A549 (cell line): ENCODE measurements around the gene TAF8.

Source experiments
- CEBPB ChIP-seq, 2 experiments: fragments of >200 bp in 1 of 2; sonication (Bioruptor Twin) in 1 of 2; formaldehyde crosslinking in 1 of 2; IDR thresholded peaks; 2 replicates each; pipeline ENCODE4 v1.6.1; 2012 to 2016
- CHD2 ChIP-seq: fragments of 150-350 bp; IDR thresholded peaks from 2 replicates; pipeline ENCODE4 v1.6.1; 2014; ENCODE audit warnings: low read length; ENCODE audit not compliant: partially characterized antibody
- CTCF ChIP-seq: fragments of >200 bp; sonication (Bioruptor Twin); formaldehyde crosslinking; IDR thresholded peaks from 3 replicates; pipeline ENCODE4 v1.5.1; 2016
- GATA3 ChIP-seq: IDR thresholded peaks from 2 replicates; pipeline ENCODE4 v1.6.1; 2012; ENCODE audit warnings: borderline replicate concordance
- JUNB ChIP-seq: fragments of >200 bp; sonication (Bioruptor Twin); formaldehyde crosslinking; IDR thresholded peaks from 2 replicates; pipeline ENCODE4 v1.6.1; 2016
- KDM1A ChIP-seq: fragments of 200-600 bp; sonication (generic); IDR thresholded peaks from 2 replicates; pipeline ENCODE4 v1.6.1; 2016; ENCODE audit warnings: low read depth, mild to moderate bottlenecking
- MAFK ChIP-seq: fragments of 450-650 bp; IDR thresholded peaks from 2 replicates; pipeline ENCODE4 v1.6.1; 2014; ENCODE audit not compliant: partially characterized antibody
- MAX ChIP-seq: IDR thresholded peaks from 2 replicates; pipeline ENCODE4 v1.6.1; 2012
- PBX3 ChIP-seq: IDR thresholded peaks from 2 replicates; pipeline ENCODE4 v1.6.1; 2012
- RAD21 ChIP-seq, 2 experiments: fragments of >200 bp in 1 of 2; sonication (Bioruptor Twin) in 1 of 2; formaldehyde crosslinking in 1 of 2; IDR thresholded peaks in 1 of 2; conservative IDR thresholded peaks in 1 of 2; 2 replicates in 1 of 2; 3 replicates in 1 of 2; pipeline ENCODE4 v1.6.1; 2012 to 2018; ENCODE audit warnings: inconsistent platforms in 1 of 2
- REST ChIP-seq: fragments of 200-600 bp; sonication (generic); IDR thresholded peaks from 2 replicates; pipeline ENCODE4 v1.6.1; 2016; ENCODE audit warnings: antibody characterized with exemption, mild to moderate bottlenecking, moderate library complexity
- RFX5 ChIP-seq: fragments of 450-650 bp; IDR thresholded peaks from 2 replicates; pipeline ENCODE4 v1.7.1; 2014; ENCODE audit warnings: antibody characterized with exemption, mild to moderate bottlenecking, moderate library complexity
- USF2 ChIP-seq: fragments of 450-650 bp; IDR thresholded peaks from 2 replicates; pipeline ENCODE4 v1.6.1; 2014; ENCODE audit warnings: antibody characterized with exemption
- ZFP36 ChIP-seq: fragments of 450-650 bp; IDR thresholded peaks from 2 replicates; pipeline ENCODE4 v1.6.1; 2014; ENCODE audit warnings: borderline replicate concordance; ENCODE audit not compliant: partially characterized antibody

- TF ChIP-seq CEBPB (IDR thresholded peaks at IDR 0.05) (no peak), USF2 (no peak), KDM1A (no peak), MAX (no peak), MAFK (no peak), GATA3 (no peak), ZFP36 (no peak), RAD21 (conservative IDR thresholded peaks at IDR 0.05 in 1 of 2, IDR thresholded peaks at IDR 0.05 in 1 of 2) (no peak), CTCF (no peak), RFX5 (no peak), JUNB (no peak), REST (no peak), PBX3 (no peak), CHD2 (no peak)
These were observed 23.0 kb downstream of the TAF8 start for GRCh38 chr6:42073287-42073686.
